ENCODE measurements around the gene KSR2. TPM values are rescaled to one million over a fixed set of nuclear protein-coding genes. Genes with fewer than 3 reads are reported as not detected.
A peak's percentile ranks its signal among the peaks of the same experiment; 100 is the strongest.

Gene KSR2
- total RNA-seq, 1 experiment from 2014 or later: 0.08 TPM

DNA sequence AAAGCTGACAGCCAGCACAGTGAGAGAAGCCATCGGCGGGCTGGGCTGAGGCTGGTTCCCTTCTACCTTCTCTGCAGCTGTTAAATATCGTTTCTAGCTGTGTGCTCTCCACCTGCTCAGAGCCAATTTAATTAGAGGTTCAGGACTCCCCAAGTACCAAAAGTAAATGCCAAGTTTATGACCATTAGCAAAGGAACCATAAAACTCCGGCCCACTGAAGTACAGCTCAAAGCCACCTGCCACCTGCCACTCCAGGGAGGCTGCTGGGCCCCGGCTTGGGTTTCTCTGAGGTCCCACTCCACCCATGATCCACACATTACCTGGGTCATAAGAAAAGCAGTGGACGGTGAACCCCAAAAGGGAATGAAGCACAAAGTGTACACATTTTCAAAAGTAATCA is 272.8 kb downstream of the KSR2 start:
- no peak for DNase-seq (ENCODE audit: low spot score)

DNA sequence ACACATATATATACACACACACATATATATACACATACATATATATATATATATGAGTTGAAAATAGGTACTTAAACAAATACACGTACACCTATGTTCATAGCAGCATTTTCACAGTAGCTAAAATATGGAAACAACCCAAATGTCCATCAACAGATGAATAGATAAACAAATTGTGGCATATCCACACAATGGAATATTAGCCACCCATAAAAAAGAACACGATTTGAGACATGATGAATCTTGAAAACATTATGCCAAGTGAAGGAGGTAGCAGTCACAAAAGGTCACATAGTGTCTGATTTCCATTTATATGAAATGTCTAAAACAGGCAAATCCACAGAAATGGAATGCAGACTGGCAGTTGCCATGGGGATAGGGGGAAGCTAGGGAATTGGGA is 276.3 kb downstream of the KSR2 start:
- DNase-seq (ENCODE audit: low spot score): no peak

DNA sequence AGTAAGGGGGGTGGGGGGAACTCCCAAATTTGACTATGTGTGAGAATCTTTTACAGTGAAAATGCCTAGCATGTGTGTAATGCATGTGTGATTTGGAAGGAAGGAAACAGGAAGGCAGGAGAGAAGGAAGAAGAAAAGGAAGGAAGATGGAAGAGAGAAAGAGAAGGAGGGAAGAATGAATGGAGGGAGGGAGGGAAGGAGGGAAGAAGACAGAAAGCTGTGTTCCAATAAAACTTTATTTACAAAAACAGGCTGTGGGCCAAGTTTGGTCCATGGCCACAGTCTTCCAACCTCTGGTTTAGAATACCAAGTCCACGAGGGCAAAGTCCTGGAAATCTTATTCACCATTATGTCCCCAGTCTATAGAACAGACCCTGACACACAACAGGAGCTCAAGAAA is 278.9 kb downstream of the KSR2 start:
- no peak for DNase-seq (ENCODE audit: low spot score)

DNA sequence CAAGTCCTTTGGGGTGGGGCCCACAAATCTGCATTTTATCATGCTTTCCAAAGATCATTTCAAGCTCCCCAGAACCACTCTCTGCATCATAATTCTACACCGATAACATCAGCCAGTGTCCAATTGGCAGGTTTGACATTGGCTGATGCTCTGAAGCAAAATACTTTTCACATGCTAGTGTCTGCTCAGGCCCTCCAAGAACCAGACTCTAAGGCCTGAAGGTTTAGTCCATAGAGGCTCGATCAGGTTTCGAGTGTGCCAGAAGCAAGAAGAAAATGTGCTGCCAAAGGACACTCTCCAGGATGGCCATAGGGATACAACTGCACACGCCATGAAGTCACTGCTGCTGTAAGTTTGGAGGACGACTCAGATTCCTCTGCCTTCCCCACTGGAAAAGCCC is 280.3 kb downstream of the KSR2 start:
- no peak for DNase-seq (ENCODE audit: low spot score)

DNA sequence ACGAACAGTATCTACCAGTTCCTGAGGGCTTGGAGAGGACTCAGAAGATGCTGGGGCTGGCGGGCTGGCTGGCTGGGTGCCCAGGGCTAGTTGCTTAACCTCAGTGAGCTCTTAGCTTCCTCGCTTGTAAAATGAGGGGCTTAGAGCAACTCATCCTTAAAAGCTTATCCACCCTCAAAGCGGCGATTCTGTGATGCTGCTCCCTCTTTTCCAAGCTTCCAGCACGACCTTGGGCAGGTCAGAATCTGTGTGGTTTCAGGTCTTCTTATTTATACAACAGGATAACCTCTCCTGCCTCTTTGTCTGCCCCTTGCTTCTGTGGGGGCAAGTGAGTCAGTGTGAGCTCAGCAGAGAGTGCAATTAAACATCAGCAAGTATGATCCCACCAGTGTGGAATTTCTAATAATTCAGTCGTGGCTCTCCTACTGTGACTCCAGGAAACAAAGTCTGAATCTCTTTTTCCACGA is 281.8 kb downstream of the KSR2 start:
- DNase-seq (ENCODE audit: low spot score): no peak

DNA sequence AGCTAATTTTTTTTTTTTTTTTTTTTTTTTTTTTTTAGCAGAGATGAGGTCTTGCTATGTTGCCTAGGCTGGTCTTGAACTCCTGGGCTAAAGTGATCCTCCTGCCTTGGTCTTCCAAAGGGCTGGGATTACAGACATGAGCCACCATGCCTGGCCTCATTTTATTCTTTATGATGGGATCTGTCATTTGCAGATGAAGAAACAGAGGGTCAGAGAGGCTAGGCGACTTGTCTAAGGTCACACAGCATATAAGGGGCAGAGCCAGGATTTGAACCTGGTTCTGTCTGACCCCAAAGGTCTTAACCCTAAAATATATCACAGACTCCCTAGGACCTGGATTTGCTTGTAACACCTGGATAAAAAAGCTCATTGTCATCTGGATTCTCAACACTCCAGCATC is 282.6 kb downstream of the KSR2 start:
- no peak for DNase-seq (ENCODE audit: low spot score)

DNA sequence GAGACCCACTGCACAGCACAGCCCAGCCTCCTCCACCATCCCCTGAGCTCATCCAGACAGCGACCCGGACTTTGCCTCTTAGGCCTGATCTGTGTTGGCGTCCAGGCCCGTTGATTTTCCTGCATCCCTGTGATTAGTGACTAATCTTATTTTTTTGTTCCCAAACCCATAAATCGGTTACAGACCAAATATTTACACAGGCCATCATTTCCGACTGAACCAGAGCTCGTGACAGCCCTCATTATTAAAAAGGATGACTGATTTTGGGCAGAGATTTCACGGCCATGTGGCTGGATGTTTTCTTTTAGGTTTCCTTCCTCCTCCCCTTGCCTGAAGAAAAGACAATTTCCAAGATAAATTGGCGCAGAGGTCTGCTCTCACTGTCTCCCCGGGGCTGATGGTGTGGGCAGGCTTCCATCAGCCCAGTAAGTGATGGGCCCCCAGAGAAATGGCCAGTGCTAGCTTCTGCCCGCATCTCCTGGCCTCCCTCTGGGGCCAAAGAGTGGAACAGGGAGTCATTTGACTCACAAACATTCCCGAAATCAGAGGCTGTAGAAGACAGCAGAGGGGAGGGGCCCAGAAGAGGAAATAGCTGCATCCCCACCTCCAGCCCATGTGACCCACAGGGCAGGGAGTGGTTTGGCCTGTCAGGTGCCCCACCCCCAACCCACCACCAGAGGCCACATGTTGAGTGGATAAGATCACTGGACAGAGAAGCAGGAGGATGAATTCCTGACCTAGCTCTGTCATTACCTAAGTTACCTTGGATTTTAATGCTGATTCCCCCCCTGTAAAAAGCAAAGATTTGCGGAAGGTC is 283.5 kb downstream of the KSR2 start:
- DNase-seq (ENCODE audit: low spot score): peak; percentile 44

DNA sequence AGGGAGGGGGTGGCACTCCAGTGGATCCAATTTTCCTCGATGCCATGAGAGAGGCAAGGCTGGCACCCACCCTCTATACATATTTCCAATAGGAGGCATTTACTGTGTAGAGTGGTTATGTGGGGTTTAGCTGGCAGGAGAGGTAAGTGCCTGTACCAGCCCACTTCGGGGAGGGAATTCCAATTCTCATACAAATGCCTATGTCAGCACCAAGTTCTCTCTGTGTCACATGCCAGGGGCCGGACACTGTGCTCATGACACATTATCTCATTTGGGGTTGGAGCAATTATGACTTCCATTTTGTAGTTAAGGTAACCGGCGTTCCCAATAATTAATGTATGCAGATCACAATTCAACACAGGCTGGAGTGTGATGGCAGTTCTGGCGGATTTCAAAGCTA is 284.3 kb downstream of the KSR2 start:
- DNase-seq (ENCODE audit: low spot score): no peak

DNA sequence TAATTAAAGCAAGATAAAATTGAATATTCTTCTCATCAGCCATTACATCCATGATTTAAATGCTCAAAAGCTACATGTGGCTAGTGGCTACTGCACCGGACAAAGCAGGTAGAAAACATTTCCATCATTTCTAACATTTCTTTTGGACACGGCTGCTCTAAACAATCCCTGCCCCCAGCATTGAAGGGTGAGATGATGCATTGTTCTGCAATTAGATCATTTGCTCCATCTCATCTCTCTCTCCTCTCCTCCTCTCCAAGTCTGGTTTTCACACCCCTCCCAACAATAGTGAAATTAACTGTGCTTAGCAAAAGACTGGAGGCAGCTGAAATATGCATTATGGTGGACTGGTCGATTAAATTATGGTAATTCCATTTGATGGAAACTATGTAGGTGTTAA is 288.5 kb downstream of the KSR2 start:
- no peak for DNase-seq (ENCODE audit: low spot score)

DNA sequence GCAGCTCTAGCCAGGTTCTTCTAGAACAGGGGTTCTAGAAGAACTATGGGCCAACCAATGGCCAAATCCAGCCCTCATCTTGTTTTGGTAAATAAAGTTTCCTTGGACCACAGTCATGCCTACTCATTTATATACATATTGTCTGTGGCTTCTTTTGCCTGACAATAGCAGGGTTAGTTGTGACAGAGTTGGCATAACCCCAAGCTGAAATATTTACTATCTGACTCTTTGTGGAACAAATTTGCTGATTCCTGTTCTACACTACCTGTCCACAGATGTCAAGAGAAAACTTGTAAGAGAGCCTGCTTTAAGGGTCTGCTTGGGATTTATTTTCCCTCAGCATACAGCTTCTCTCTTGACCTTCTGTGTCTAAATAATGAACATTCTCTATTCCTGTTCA is 289.0 kb downstream of the KSR2 start:
- no peak for DNase-seq (ENCODE audit: low spot score)

DNA sequence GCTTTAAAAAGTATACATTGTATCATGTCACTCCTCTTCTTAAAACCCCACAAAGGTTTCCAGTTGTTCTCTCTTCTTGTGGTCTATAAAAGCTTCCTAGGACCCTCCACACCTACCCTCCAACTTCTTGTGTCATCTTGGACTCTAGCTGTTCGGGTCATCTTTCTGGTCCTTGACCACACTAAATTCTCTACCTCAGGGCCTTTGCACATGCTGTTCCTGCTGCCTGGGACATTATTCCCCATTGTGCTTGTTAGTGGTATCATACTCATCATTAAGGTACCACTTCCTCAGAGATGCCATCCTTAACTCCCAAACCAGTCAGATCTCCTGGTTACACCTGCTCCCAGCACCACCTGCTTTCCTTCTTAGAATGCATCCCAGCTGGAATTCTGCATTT is 294.0 kb downstream of the KSR2 start:
- DNase-seq (ENCODE audit: low spot score): no peak

DNA sequence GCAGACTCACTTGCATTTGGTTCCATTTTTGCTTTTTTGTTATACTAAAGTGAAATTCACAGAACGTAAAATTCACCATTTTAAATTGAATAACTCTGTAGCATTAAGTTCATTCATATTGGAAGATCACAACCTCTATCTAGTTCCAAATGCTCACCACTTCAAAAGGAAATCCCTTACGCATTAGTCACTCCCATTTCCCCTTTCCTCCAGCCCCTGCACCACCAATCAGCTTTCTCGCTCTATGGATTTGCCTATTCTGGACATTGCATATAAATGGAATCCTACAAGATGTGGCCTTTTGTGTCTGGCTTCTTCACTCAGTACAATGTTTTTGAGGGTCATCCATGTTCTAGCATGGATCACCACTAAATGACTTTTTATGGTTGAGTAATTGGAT is 294.5 kb downstream of the KSR2 start:
- no peak for DNase-seq (ENCODE audit: low spot score)

DNA sequence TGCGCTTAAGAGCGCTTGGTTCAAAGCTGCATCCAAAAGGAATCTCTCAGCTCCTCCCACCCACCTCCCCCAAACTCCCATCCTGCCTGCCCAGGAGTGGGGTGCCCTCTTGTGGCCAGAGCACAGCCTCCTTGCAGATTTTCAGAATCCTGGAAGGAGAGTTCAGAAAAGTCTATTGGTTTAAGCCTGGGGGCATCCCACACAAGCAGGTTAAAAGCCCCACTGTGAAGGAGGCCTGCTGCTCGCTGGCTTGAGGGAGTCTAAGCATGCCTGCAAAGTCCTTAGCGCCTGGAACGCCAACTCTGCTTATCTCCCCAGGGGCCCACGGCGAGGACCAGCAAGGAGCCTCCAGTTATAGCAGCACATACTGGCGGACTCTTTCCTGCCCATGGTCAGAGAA is 297.1 kb downstream of the KSR2 start:
- peak; percentile 34 for DNase-seq (ENCODE audit: low spot score)

DNA sequence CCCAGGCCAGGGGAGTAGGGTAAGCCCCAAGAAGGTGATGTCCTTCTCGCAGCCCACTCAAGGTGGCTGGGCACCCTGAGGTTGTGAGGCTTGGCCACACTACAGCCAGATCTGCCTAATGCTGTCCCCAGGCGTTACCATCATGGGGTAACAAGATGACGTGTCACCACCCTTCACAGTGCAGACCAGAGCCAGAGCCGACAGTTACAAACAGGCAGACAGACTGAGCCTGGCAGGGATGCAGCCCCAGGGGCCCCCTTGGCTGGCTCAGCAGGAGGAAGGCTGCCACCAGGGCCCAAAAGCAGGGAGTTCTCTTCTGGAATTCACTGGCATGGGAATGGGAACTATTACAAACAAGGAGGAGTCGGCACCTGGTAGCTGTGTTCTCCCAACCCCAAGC is 304.6 kb downstream of the KSR2 start:
- DNase-seq (ENCODE audit: low spot score): no peak

DNA sequence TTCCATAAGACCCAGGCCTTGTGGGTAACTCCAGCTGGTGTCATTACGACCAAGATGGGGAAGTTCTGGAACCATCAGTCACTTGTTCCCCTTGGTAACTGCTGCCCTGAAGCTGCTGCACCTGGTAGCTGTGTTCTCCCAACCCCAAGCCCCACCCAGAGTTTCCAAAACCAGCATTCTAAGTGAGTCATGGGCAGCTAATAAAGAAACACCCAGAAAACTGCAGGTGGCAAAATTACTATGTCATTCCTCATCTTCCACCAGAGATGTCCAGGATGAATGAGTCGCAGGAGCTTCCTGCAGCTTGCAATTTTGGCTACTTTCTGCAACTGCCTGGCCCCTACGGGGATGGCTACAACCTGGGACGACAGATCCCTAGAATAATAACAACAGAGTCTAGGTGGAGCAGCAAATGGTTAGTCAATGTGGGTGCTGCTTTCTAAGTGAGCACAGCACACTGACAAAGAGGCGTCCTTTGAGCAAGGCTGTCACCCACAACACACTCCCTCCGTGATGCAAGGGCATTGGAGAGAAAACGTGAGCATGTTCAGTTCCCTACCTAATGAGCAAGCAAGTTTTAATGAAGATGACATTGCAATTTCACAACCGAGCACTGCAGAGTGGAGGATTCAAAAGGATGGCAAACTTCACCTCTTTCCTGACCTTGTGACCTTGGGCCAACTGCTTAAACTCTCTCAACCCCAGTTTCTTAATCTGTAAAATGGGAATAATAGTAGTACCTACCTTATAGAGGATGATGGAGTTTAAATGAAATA is 306.0 kb downstream of the KSR2 start:
- DNase-seq (ENCODE audit: low spot score): no peak

DNA sequence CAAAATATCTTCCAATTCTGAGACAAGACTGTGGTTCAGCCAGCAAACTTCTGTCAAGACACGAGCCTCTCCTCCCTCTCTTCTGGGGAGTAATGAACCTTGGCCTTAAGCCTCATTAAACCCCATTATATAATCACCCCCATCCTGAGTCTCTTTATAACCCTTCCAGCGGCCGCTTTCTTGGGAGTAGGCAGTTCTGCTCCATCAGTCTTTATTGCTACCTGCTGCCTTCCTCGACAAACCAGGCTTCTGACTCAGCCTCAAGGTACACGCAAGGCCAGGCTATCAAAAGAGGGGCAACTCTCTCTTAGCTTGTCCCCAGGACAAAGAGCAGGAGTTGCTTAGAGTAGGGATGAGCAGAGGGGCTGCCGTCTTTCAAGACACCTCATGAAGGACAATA is 306.6 kb downstream of the KSR2 start:
- no peak for DNase-seq (ENCODE audit: low spot score)

DNA sequence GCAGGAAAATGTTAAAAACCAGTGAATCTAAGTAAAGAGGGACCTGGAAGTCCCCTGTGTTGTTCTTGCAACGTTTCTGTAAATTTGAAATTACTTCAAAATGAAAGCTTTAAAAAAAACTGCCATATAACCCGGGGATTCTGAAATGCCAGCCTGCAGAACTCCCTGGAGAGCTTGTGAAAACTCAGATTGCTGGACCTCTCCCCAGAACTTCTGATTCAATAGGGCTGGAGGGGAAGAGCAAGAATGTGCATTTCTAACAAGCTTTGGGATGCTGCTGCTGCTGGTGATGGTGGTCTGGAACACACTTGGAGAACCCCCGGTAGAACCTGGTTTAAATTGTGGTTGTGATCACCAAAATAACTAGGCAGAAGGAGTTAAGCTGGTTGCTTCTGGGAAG is 307.3 kb downstream of the KSR2 start:
- DNase-seq (ENCODE audit: low spot score): no peak

DNA sequence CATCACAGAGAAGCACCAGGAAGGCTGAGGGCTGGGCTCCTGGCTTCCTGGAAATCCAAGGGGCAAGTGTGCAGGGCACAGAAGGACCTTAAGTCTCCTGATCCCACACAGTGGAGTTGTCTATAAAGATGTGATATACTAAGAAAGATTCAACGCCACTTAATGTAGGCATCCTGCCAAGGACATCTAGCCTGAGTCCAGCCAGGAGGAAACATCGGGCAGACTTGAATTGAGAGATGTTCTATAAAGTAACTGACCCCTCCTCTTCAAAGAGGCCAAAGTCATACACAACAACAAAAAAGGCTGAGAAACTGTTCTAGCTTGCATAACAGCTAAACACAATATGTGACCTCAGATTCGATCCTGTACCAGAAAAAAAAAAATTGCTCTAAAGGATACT is 307.9 kb downstream of the KSR2 start:
- no peak for DNase-seq (ENCODE audit: low spot score)

DNA sequence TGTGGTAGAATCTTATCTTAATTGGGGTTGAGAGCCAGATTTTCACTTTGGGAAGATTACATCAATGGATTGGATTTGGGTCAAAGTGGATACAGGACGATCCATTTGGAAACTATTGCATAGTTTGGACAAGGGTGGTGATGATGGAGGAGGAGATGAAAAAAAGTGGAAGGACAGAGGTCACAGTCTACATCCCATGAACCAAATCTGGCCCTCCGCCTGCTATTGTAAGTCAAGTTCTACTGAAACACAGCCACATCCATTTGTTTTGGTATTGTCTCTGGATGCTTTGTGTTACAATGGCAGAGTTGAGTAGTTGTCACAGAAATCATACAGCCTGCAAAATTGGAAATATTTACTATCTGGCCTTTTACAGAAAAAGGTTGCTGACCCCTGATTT is 310.6 kb downstream of the KSR2 start:
- no peak for DNase-seq (ENCODE audit: low spot score)

DNA sequence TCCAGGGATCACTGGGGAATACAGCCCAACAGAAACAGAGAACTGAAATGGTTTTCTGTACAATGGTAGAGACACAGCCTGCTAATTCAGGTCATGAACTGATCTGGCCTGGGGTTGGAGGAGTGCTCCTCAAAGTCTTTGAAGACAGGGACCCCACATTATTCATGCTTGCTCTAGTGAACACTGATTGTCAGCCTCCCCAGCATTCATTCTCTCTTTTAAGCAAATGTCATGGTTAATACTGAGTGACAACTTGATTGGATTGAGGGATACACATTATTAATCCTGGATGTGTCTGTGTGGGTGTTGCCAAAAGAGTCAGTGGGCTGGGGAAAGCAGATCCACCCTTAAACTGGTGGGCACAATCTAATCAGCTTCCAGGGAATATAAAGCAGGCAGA is 319.0 kb downstream of the KSR2 start:
- DNase-seq (ENCODE audit: low spot score): no peak

DNA sequence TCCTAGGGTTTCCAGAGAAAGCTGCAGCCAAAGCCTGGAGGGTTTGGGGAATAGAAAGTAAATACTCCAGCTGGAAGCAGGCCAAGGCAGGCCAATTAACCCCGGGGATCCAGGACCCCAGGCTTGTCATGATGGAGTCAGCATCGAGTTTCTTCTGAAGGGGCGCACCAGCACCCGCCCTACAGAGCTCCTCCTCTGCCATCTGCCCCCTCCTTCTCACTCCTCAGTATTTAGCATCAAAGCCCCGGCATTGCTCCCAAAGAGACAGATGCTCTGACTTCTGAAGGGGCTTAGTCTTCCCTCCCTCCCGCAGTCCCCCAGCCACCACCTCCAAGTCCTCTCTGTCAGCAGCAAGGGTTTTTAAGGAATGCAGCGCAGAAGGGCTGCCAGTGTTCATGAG is 322.3 kb downstream of the KSR2 start:
- no peak for DNase-seq (ENCODE audit: low spot score)

DNA sequence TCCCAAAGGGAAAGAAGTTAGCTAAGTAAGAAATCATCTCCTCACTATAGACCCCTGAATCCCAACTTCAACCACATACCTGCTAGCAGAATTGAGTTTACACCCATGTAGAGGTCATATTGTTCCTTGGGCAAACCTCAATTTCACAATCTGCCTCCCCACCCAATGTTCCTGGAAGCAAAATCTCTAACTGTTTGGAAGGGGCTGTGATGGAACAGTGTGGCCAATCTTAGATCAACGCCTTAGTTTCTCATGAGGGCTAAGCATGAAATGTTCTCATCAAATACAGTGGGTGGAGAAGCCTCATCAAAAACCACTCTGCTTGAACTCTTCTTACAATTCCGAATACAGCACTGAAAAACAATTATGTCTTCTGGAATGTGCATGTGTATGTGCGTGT is 323.3 kb downstream of the KSR2 start:
- DNase-seq (ENCODE audit: low spot score): no peak

DNA sequence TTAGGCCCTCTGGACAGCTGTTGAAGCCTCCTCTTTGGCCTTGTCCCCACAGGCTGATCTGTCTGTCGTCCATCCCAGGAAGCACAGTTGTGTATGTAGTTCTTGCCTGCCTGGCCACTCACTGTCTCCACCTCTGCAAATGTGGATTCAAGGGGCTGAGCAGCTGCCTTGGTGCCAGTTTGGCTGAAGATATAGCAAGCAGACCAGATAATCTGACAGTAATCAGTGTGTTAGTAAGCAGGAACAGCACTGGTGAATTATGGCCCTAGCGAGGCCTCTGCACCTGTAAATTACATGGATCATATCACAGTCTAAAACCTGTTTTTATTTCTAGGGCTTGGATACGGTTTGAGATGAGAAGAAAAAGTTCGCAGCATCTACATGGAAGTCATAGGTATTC is 324.8 kb downstream of the KSR2 start:
- no peak for DNase-seq (ENCODE audit: low spot score)
